DOHH2 (cell line): ENCODE data around the gene FAM181A.
A peak's percentile ranks its signal among the peaks of the same experiment; 100 is the strongest.

ENCODE experiments used
- H3F3A ChIP-seq: fragments of 200-600 bp; sonication (generic), shearing (Covaris generic); 2 replicates; pipeline ENCODE4 v1.6.0; 2016; ENCODE audit warnings: antibody characterized with exemption, mild to moderate bottlenecking; ENCODE audit not compliant: control insufficient read depth, insufficient read depth
- H3K27ac ChIP-seq: fragments of 200-600 bp; sonication (generic); 2 replicates; pipeline ENCODE4 v1.5.1; 2014; ENCODE audit warnings: low read depth, mild to moderate bottlenecking, low read length, moderate library complexity
- H3K27me3 ChIP-seq: fragments of 200-600 bp; sonication (generic); 2 replicates; pipeline ENCODE4 v1.6.1; 2014; ENCODE audit warnings: mild to moderate bottlenecking, low read length, mixed read lengths; ENCODE audit not compliant: control insufficient read depth
- H3K36me3 ChIP-seq: fragments of 200-600 bp; sonication (generic); 2 replicates; pipeline ENCODE4 v1.6.1; 2014; ENCODE audit warnings: mild to moderate bottlenecking, low read length, moderate library complexity, mixed read lengths; ENCODE audit not compliant: control insufficient read depth
- H3K4me1 ChIP-seq: fragments of 200-600 bp; sonication (generic); 2 replicates; pipeline ENCODE4 v1.6.1; 2014; ENCODE audit warnings: mild to moderate bottlenecking, low read length, mixed read lengths; ENCODE audit not compliant: control insufficient read depth
- H3K4me2 ChIP-seq: fragments of 200-600 bp; sonication (generic); 2 replicates; pipeline ENCODE4 v1.6.0; 2014; ENCODE audit warnings: mild to moderate bottlenecking, low read length, moderate library complexity
- H3K4me3 ChIP-seq: fragments of 200-600 bp; sonication (generic); 2 replicates; pipeline ENCODE4 v1.5.1; 2014; ENCODE audit warnings: mild to moderate bottlenecking, low read length, mixed read lengths
- H3K79me2 ChIP-seq: fragments of 200-600 bp; sonication (generic); 2 replicates; pipeline ENCODE4 v1.6.1; 2014; ENCODE audit warnings: mild to moderate bottlenecking, low read length, mixed read lengths; ENCODE audit not compliant: control insufficient read depth
- H3K9me2 ChIP-seq: fragments of 200-600 bp; sonication (generic); replicated peaks from 2 replicates; pipeline ENCODE4 v1.6.1; 2014; ENCODE audit warnings: mild to moderate bottlenecking, low read length, mixed read lengths; ENCODE audit not compliant: control insufficient read depth
- H3K9me3 ChIP-seq: fragments of 200-600 bp; sonication (generic); 2 replicates; pipeline ENCODE4 v1.6.1; 2014; ENCODE audit warnings: antibody characterized with exemption, low read length, mixed read lengths; ENCODE audit not compliant: control insufficient read depth, insufficient read depth
- H4K20me1 ChIP-seq: fragments of 200-600 bp; sonication (generic); 2 replicates; pipeline ENCODE4 v1.6.0; 2014; ENCODE audit warnings: low read depth, mild to moderate bottlenecking, antibody characterized with exemption, low read length, moderate library complexity; ENCODE audit not compliant: control insufficient read depth, insufficient read depth
- EZH2phosphoT487 ChIP-seq: fragments of 200-600 bp; sonication (generic); IDR thresholded peaks from 2 replicates; pipeline ENCODE4 v1.6.1; 2017; ENCODE audit warnings: borderline replicate concordance, mild to moderate bottlenecking, antibody characterized with exemption, low read length, moderate library complexity, mixed read lengths
- TF ChIP-seq, protein P1 (sequence below): fragments of 200-600 bp; sonication (generic); IDR thresholded peaks from one replicate; pipeline ENCODE4 v1.5.1; 2014; ENCODE audit warnings: antibody characterized with exemption, mild to moderate bottlenecking, low read depth, low read length; ENCODE audit not compliant: poor library complexity, severe bottlenecking

Gene FAM181A

GRCh38 chr14:93892505-93892839 is 34.7 kb upstream of the FAM181A start:
- peaks cover 2% of the 10 kb centered on the region; the same call in 1 of the 2 replicates for H3K27me3 ChIP-seq

DNA sequence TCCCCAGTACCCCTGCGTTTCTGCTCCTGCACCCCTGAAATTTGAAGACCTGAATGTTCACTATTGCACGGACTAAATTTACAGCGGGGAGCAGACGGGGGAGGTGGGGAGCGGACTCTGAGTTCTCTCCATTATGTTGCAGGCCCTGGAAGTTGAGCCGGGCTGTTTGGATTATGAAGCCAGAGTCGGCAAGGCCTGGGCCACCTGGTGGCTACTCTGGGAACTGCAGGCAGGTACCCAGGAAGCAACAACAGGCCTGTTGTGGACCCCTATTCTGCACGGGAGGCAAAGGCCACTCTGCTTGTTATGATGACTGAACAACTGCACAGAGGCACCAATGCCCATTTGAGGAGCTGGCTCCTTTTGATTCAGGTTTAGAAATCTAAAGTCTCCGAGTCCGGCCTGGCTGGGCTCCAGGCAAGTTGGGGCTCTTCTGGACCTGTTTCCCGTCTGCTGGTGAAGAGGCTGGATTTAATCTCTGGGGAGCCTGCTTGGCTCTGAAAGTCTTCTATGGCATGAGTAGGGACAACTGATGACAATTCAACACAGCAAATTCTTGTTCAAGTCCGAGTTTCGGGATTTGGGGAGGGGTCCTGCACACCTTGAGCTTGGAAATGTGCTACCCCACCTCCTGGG is 34.1 kb upstream of the FAM181A start:
- H3K79me2 ChIP-seq = no peaks in the 10 kb centered on the region
- no peaks in the 10 kb centered on the region for H3K9me3 ChIP-seq
- TF ChIP-seq, protein P1, sequence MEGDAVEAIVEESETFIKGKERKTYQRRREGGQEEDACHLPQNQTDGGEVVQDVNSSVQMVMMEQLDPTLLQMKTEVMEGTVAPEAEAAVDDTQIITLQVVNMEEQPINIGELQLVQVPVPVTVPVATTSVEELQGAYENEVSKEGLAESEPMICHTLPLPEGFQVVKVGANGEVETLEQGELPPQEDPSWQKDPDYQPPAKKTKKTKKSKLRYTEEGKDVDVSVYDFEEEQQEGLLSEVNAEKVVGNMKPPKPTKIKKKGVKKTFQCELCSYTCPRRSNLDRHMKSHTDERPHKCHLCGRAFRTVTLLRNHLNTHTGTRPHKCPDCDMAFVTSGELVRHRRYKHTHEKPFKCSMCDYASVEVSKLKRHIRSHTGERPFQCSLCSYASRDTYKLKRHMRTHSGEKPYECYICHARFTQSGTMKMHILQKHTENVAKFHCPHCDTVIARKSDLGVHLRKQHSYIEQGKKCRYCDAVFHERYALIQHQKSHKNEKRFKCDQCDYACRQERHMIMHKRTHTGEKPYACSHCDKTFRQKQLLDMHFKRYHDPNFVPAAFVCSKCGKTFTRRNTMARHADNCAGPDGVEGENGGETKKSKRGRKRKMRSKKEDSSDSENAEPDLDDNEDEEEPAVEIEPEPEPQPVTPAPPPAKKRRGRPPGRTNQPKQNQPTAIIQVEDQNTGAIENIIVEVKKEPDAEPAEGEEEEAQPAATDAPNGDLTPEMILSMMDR = peak; percentile 94
- no peak for TF ChIP-seq EZH2phosphoT487
- no peak overlapping the region for H3K4me2 ChIP-seq
- no peak overlapping the region for H3K27ac ChIP-seq
- H3K27me3 ChIP-seq = no peaks in the 10 kb centered on the region
- no peaks in the 10 kb centered on the region for H4K20me1 ChIP-seq
- H3K36me3 ChIP-seq = no peaks in the 10 kb centered on the region
- no peaks in the 10 kb centered on the region for H3F3A ChIP-seq
- no peak overlapping the region for H3K4me3 ChIP-seq
- no peaks in the 10 kb centered on the region for H3K4me1 ChIP-seq
- no peaks in the 10 kb centered on the region for H3K9me2 ChIP-seq

More at GRCh38 chr14:93892505-93892839, 34.7 kb upstream of the FAM181A start:
- H3K4me1 ChIP-seq = no peaks in the 10 kb centered on the region
- no peaks in the 10 kb centered on the region for H4K20me1 ChIP-seq
- no peaks in the 10 kb centered on the region for H3F3A ChIP-seq
- TF ChIP-seq, protein P1 = no peak
- TF ChIP-seq EZH2phosphoT487 = no peak
- H3K9me3 ChIP-seq = no peaks in the 10 kb centered on the region
- H3K4me3 ChIP-seq = no peak overlapping the region
- no peaks in the 10 kb centered on the region for H3K79me2 ChIP-seq
- no peaks in the 10 kb centered on the region for H3K9me2 ChIP-seq
- H3K36me3 ChIP-seq = no peaks in the 10 kb centered on the region
- H3K4me2 ChIP-seq = no peak overlapping the region
- no peak overlapping the region for H3K27ac ChIP-seq

- Histone ChIP-seq H3K4me3 (no peak overlapping the region), H4K20me1 (no peaks in the 10 kb centered on the region), H3K79me2 (no peaks in the 10 kb centered on the region), H3F3A (no peaks in the 10 kb centered on the region), H3K9me2 (no peaks in the 10 kb centered on the region), H3K36me3 (no peaks in the 10 kb centered on the region), H3K9me3 (no peaks in the 10 kb centered on the region), H3K4me1 (no peaks in the 10 kb centered on the region), H3K27ac (no peak overlapping the region), H3K4me2 (no peak overlapping the region), H3K27me3 (no peaks in the 10 kb centered on the region)
- no peak for TF ChIP-seq EZH2phosphoT487
- TF ChIP-seq, protein P1 = no peak
Observed at GRCh38 chr14:93893661-93894261, 33.4 kb upstream of the FAM181A start.
